ENCODE measurements around the gene OSGIN1. TPM values are rescaled to one million over a fixed set of nuclear protein-coding genes. Genes with fewer than 3 reads are reported as not detected.
"Not testable (repeated sequence)": the region's sequence is repeated elsewhere in the genome, so short reads cannot be mapped to it uniquely, and the experiment has no call there.

Gene OSGIN1
- total RNA-seq, 1 donor: 4.1 TPM

DNA sequence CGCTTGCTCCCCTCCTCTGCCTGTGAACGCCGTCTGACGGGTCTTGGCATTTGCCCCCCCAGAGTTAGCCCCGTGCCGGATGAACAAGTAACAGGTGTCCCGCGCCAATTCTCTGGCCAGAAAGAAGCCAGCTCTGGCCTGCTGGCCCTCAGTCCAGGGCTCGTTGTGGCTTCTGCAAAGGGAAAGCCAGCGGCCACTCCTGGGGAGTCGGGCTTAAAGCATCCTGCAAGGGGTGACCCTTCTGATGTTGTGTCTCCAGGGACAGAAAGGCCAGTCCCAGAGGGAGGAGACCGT is 18.4 kb upstream of the OSGIN1 start:
- Histone ChIP-seq H3K9me3 (ENCODE audit: low read depth, low read length) (no peaks in the 10 kb centered on the region), H3K4me1 (ENCODE audit: insufficient read depth, low read length) (peaks cover 8% of the 10 kb centered on the region), H3K4me3 (ENCODE audit: low read length) (no peak overlapping the region), H3K27me3 (ENCODE audit: insufficient read depth, low read length) (no peaks in the 10 kb centered on the region)

DNA sequence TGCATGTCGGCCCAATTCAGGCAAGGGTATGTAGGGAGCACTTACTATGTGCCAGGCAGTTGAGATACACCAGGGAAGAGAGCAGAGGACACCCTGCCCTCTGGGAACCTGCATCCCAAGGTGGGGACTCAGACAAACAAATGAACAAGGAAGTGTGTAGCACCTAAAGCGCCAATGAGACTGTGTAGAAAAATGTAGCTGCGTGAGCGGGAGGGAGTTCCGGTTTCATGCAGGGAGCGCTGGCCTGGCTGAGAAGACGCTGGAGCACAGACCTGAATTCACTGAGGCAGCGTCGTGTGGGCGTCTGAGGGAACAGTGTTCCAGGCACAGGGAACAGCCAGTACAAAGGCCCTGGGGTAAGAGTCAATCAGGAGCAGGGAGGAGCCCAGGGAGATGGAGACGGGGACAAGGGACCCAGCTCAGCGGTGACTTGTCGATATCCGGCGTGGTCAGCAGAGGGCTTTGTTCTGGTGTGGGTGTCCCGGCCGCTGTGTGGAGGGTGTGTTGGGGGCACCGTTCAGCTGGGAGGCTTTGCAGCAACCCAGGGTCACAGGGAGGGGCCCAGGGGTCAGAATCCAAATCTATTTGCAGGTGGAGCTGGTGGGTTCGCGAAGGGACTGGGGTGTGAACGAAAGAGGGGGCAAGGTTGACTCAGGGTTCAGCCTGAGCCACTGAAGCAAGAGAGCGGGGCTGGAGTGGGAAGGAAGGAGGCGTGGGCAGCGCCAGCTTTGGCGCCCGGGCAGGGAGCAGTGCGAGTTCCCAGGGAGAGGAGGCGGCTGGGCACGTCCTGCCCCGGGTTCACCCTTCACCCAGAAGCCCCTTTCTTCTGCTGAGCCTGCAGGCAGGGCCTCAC is 17.8 kb upstream of the OSGIN1 start:
- Histone ChIP-seq H3K9me3 (ENCODE audit: low read depth, low read length) (no peaks in the 10 kb centered on the region), H3K4me3 (ENCODE audit: low read length) (no peak overlapping the region), H3K27me3 (ENCODE audit: insufficient read depth, low read length) (no peaks in the 10 kb centered on the region), H3K4me1 (ENCODE audit: insufficient read depth, low read length) (peaks cover 9% of the 10 kb centered on the region)

DNA sequence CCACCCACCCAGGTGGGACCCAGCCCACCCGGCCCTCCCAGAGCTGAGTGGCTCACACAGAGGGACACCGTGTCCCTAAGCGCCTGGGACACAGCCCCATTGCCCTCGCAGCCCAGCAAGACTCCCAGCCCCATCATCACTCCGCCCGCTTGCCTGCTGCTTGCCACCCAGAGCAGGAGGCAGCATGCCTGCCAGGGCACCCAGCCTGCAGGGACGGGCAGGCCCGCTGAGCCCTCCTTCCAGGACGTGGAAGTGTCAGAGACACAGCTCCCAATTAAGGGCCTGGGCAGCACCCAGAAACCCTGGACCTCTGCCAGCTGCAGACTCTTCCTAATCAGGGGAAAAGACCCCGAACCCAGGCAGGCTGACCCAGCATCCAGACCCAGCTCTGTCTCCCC is 17.2 kb upstream of the OSGIN1 start:
- H3K27me3 ChIP-seq (ENCODE audit: insufficient read depth, low read length): no peaks in the 10 kb centered on the region
- H3K9me3 ChIP-seq (ENCODE audit: low read depth, low read length): no peaks in the 10 kb centered on the region
- H3K4me1 ChIP-seq (ENCODE audit: insufficient read depth, low read length): peaks cover 9% of the 10 kb centered on the region
- no peak overlapping the region for H3K4me3 ChIP-seq (ENCODE audit: low read length)

DNA sequence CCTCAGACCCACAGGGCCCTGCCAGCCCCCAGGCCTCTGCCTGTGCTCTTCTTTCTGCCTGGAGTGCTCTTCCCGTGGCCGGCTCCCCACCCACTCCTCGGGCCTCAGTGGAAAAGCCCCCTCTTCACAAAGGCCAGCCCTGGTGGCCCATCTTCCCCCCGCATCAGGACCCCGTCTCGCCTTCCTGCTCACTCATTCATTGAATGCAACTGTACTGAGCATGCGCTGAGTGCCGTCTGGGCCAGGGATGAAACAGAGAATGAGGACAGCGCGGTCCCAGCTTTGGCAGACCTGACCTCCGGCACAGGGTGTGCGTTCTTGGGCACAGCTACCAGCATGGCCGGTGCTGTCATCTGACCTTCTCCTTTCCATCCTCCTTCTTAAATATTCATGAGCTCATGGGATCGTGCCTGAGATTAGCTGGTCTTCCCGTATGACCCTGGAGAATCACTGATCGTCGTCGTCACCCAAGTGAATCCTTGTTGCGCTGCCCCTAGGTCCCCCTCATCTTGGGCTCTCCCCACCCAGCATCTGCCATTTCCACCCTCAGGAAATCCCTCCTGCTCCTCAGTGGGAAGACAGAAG is 16.4 kb upstream of the OSGIN1 start:
- Histone ChIP-seq H3K4me1 (ENCODE audit: insufficient read depth, low read length) (peaks cover 9% of the 10 kb centered on the region), H3K4me3 (ENCODE audit: low read length) (no peak overlapping the region), H3K27me3 (ENCODE audit: insufficient read depth, low read length) (no peaks in the 10 kb centered on the region), H3K9me3 (ENCODE audit: low read depth, low read length) (no peaks in the 10 kb centered on the region)

DNA sequence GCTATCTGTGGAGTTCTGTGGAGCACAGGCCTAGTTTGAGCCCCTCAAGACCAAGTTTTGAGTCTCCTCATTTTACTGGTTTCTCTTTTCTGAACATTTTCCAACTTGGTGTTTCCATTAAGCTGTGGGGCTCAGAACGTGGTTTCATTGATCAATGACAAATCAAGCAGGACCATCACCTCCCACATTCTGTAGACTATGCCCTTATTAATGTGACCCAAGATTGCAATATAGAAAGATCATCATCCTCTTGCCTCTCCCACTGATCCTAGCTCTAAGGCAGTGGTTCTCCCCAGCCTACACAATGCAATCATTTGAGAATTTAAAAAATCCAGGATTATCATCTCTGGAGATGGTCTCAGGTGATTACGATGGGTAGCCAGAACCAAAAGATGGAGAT is 15.8 kb upstream of the OSGIN1 start:
- peaks cover 9% of the 10 kb centered on the region for H3K4me1 ChIP-seq (ENCODE audit: insufficient read depth, low read length)
- H3K9me3 ChIP-seq (ENCODE audit: low read depth, low read length): no peaks in the 10 kb centered on the region

DNA sequence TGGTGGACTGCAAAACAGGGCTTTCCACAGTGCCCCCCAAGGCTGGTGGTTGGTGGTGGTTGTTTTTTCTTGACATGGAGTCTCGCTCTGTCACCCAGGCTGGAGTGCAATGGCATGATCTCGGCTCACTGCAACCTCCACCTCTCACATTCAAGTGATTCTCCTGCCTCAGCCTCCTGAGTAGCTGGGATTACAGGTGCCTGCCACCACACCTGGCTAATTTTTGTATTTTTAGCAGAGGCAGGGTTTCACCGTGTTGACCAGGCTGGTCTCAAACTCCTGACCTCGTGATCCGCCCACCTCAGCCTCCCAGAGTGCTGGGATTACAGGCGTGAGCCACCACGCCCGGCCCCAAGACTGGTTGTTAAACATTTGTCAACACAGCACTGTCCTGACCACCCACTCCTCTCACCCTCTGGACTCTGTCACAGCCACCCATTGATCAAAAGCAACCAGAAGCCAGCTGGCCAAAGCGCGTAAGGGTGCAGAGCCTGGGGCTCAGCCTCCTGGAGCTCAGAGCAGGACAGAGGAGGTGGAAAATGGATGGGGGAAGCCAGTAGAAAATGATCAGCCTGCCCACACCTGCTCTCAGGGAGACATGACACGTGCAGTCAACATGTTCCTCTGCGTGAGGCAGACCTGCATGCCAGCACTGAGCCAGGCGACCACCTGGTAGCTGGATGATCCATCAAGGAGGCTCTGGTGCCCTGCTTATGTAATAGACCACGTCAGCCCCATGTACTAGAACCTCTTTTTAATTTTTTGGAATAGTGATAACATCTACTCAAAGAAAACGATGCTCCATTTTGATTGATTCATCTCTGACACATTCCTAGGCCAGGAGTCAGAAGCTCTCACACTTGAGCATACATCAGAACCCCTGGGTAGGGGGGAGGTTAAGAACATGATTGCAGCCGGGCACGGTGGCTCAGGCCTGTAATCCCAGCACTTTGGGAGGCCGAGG is 14.8 kb upstream of the OSGIN1 start:
- Histone ChIP-seq H3K4me3 (ENCODE audit: low read length) (no peak overlapping the region), H3K4me1 (ENCODE audit: insufficient read depth, low read length) (peaks cover 9% of the 10 kb centered on the region), H3K9me3 (ENCODE audit: low read depth, low read length) (no peaks in the 10 kb centered on the region), H3K27me3 (ENCODE audit: insufficient read depth, low read length) (no peaks in the 10 kb centered on the region)

More for the DNA sequence above, 15.8 kb upstream of the OSGIN1 start:
- no peak overlapping the region for H3K4me3 ChIP-seq (ENCODE audit: low read length)
- H3K27me3 ChIP-seq (ENCODE audit: insufficient read depth, low read length): no peaks in the 10 kb centered on the region

DNA sequence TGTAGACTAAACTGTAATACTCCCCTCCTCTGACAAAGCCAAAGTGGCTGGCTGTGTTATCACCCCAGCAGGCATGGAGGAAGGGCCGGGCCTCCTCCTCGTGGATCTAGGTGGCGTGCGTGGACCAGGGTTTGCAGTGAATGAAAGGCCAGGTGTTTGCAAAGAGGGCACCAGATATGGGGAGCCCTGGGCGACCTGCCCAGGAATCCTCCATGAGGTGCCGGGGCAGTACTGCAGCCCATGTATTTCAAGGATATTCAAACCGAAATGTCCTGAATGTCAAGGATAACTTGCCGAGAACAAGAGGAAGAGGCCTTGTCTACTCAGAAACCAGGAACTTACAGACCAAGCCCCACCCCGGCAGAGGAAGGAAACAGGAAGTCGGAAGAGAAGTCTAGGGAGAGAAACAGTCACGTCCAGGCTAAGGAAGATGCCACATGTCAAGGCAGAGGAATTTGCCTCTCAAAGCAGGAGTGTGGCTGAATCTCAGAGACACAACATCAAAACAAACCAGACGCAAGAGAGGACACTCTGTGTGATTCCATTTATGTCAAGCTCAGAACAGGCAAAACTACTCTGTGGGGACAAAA is 13.7 kb upstream of the OSGIN1 start:
- H3K27me3 ChIP-seq (ENCODE audit: insufficient read depth, low read length): no peaks in the 10 kb centered on the region
- peaks cover 9% of the 10 kb centered on the region for H3K4me1 ChIP-seq (ENCODE audit: insufficient read depth, low read length)
- no peak overlapping the region for H3K4me3 ChIP-seq (ENCODE audit: low read length)
- no peaks in the 10 kb centered on the region for H3K9me3 ChIP-seq (ENCODE audit: low read depth, low read length)

DNA sequence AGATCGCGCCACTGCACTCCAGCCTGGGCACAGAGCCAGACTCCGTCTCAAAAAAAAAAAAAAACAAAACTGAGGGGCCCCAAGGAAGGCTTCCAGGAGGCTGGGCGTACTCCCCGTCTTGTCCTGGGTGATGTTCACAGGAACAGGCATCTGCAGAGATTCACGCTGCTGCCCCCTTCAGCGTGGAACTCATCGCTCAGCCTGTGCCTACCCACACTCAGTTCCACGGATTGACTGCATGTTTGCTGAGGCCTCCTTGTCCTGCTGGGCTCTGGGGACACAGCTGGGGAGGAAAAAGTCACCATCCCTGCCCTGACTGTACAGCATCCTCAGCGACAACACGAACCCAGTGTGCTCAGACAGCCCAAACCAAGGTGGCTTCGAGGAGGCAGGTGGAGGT is 12.9 kb upstream of the OSGIN1 start:
- Histone ChIP-seq H3K4me3 (ENCODE audit: low read length) (no peak overlapping the region), H3K9me3 (ENCODE audit: low read depth, low read length) (no peaks in the 10 kb centered on the region), H3K27me3 (ENCODE audit: insufficient read depth, low read length) (no peaks in the 10 kb centered on the region), H3K4me1 (ENCODE audit: insufficient read depth, low read length) (peaks cover 9% of the 10 kb centered on the region)

DNA sequence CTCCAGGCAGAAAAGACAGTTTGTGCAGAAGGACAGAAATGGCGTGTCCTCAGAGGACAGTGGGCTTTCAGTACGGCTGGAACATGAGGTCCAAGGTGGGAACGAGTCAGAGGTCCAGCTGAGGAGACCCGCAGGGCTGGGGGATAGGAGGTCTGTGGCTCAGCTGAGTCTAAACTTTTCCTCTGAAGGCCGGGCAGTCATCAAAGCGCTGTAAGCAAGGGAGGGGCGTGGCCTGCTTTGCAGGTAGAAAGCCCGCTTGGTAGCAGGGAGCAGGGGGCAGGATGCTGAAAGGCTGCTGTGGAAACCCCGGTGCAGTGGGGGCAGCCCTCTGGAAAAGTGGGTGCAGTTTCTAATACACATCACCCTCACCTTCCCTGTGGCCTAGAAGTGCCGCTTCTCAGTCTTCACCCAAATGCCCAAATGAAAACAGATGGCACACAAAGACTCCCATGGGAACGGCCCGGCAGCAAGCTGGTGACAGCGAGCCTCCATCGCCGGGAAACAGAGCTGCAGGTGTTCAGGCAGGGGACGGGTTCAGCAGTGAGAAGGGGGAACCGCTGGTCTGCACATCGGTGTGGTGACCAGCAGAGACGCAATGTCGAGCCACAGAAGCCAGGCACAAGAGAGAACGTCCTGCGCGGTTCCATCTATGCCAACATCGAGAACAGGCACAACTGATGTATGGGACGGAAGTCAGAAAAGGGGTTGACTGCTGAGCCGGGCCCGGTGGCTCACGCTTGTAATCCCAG is 12.2 kb upstream of the OSGIN1 start:
- Histone ChIP-seq H3K27me3 (ENCODE audit: insufficient read depth, low read length) (no peaks in the 10 kb centered on the region), H3K9me3 (ENCODE audit: low read depth, low read length) (no peaks in the 10 kb centered on the region), H3K4me1 (ENCODE audit: insufficient read depth, low read length) (peaks cover 9% of the 10 kb centered on the region), H3K4me3 (ENCODE audit: low read length) (no peak overlapping the region)

DNA sequence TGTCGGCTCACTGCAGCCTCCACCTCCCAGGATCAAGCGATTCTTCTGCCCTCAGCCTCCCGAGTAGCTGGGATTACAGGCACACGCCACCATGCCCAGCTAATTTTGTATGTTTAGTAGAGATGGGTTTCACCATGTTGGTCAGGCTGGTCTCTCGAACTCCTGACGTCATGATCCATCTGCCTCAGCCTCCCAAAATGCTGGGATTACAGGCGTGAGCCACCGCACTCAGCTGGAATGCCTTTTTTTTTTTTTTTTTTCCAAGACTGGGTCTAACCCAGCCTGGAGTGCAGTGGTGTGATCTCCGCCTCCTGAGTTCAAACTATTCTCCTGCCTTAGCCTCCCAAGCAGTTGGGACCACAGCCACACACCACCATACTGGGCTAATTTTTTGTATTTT is 11.5 kb upstream of the OSGIN1 start:
- H3K4me1 ChIP-seq (ENCODE audit: insufficient read depth, low read length); H3K4me3 ChIP-seq (ENCODE audit: low read length); H3K9me3 ChIP-seq (ENCODE audit: low read depth, low read length); H3K27me3 ChIP-seq (ENCODE audit: insufficient read depth, low read length): not testable (repeated sequence)

DNA sequence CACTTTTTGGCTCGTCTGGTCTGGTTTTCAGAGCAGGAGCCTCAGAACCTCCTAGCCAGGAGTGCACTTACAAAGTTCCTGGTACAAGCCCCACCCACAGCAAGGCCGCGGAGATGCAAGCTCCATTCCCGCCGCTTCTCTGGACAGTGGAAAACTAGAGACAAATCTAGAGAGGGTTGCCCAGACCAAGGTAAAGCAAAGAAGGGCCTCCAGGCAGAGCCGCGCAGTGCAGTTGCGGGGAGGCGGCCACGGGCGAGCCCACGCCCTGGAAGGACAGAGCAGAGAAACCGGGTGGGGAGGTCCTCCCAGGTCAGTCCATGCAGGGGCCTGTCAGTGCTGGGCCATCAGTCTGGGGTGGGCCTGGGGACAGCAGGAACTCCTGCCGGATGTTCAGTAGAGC is 11.0 kb upstream of the OSGIN1 start:
- H3K9me3 ChIP-seq (ENCODE audit: low read depth, low read length): no peaks in the 10 kb centered on the region
- H3K27me3 ChIP-seq (ENCODE audit: insufficient read depth, low read length): no peaks in the 10 kb centered on the region
- H3K4me1 ChIP-seq (ENCODE audit: insufficient read depth, low read length): peaks cover 9% of the 10 kb centered on the region
- H3K4me3 ChIP-seq (ENCODE audit: low read length): no peak overlapping the region

DNA sequence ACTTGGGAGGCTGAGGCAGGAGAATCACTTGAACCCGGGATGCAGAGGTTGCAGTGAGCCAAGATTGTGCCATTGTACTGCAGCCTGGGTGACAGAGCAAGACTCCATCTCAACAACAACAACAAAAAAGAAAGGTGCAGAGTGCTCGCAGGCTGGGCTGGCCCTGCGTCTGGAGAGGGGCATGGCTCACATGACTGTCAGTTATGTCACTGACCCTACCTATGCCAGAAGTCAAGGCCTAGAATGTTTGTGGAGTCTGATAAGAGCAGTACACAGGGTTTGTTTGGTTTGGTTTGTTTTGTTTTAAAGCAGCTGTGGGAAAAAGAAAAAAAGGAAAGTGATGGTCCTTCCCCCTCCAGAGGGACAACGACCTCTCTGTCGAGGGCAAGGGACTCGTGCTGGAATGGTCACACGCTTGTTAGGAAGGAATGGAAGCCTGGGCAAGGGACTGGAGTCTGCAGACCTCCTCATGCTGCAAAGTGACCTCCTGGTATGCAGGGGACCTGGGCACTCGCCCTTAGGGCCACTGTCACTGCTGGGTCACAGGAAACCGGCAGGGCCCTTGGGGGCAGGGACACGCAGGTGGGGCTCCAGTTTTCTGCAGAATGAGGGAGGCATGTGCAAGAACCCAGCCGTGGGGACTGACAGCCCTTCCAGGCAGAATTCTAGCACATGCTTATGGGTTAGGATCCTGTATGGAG is 10.1 kb upstream of the OSGIN1 start:
- Histone ChIP-seq H3K4me1 (ENCODE audit: insufficient read depth, low read length) (peaks cover 9% of the 10 kb centered on the region), H3K9me3 (ENCODE audit: low read depth, low read length) (no peaks in the 10 kb centered on the region), H3K4me3 (ENCODE audit: low read length) (no peak overlapping the region), H3K27me3 (ENCODE audit: insufficient read depth, low read length) (no peaks in the 10 kb centered on the region)

DNA sequence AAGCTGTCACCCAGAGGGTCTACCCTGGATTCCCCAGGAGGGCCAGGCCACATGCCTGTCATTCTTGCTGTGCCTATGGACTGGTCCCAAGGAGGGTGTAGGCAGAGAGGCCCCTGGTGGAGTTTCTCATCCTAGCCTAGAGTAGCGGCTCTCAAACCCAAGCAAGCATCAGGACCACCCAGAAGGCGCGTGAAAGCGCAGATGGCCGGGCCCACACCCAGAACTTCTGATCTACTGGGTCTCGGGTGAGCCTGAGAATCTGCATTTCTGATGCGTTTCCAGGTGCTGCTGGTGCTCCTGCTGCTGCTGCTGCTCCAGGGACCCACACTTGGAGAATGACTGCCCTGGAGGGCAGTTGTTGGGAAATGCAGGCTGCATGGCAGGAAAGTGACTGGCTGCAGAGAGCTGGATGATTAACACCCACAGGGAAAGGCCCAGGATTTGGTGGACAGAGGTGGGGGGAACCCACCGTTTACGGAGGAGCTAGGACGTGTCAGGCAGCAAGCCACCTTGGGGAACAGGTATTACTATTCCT is 9.5 kb upstream of the OSGIN1 start:
- Histone ChIP-seq H3K27me3 (ENCODE audit: insufficient read depth, low read length) (no peaks in the 10 kb centered on the region), H3K4me1 (ENCODE audit: insufficient read depth, low read length) (peaks cover 9% of the 10 kb centered on the region), H3K4me3 (ENCODE audit: low read length) (no peak overlapping the region), H3K9me3 (ENCODE audit: low read depth, low read length) (no peaks in the 10 kb centered on the region)

DNA sequence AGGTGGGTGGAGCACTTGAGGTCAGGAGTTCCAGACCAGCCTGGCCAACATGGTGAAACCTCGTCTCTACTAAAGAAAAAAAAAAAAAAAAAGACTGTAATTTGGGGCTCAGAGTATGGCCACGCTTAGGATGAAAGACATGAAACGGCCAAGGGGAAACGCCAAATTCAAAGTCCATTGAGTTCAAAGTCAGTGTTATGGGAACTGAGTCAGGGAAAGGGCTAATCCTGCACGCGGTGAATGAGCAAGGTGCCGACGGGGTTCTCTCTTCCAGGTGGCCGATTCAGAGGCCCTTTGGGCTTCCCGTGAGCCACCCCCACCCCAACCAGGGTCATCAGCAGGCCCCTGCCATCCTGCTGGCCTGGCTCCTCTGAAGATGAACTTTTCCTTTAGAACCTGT is 7.5 kb upstream of the OSGIN1 start:
- H3K9me3 ChIP-seq (ENCODE audit: low read depth, low read length): no peaks in the 10 kb centered on the region
- no peaks in the 10 kb centered on the region for H3K4me1 ChIP-seq (ENCODE audit: insufficient read depth, low read length)
- H3K27me3 ChIP-seq (ENCODE audit: insufficient read depth, low read length): no peaks in the 10 kb centered on the region

More for the DNA sequence above, 7.5 kb upstream of the OSGIN1 start:
- H3K4me3 ChIP-seq (ENCODE audit: low read length): no peak overlapping the region

Data from mononuclear cell (primary cell).